RPMI8226 (cell line): Measurements from ENCODE around the gene GMDS.

ENCODE experiments used
- DNase-seq: peaks from one replicate; pipeline ENCODE4 v3.0.0-alpha.2; 2015

Gene GMDS

GRCh38 chr6:1786455-1787453 lies 458.7 kb downstream of the GMDS start:
- DNase-seq = no peak

DNA sequence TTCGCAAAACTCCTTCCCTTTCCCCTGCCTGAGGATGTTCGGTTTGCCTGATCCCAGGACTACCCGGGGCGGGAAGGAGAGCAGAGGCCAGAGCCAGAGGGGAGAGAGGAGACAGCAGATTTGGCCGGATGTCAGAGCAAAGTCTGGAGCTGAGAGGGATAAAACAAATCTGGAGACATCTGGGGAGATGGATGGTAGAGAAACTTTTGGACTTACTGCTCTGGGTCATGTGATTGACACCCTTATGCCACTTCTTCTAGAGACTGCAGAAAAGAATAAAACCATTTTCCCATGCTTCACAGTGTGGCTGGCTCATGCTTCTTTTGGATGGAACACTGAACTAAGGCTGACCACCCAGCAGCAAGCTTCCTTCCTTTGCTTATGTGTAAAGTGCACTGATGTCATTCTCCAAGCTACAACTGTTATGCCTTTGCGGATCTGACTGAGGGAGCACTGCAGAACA lies 461.0 kb downstream of the GMDS start:
- no peak for DNase-seq

GRCh38 chr6:1781817-1782184 lies 463.6 kb downstream of the GMDS start:
- no peak for DNase-seq

GRCh38 chr6:1781152-1781816 lies 464.1 kb downstream of the GMDS start:
- no peak for DNase-seq

DNA sequence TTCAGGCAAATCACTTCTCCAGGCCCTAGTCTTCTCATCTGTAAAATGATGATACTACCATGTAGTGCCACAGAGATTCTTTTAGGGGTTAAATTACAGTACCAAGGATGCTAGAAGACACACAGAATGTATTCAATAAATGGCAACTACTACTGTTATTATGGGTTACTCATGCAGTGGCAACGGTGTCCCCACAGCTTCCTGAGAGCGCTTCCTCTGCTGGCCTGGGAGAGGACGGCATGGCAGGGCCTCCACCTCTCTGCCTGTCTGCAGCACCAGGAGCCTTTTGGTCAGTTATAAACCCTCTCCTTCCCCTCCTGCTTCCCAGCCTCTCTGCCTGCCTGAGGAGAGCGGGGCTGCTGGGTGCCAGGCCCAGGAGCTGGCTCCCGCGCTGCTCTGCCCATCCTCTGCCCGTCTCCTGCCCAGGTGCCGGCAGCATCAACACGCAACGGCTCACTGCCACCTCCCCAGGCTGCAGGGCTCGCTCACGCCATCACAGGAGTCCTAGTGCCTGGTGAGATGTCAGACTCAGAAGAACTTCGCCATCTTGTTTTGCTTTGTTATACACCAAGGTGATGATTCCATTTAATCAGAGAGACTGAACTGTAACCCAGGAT lies 465.0 kb downstream of the GMDS start:
- DNase-seq = no peak

GRCh38 chr6:1778686-1779235 lies 466.6 kb downstream of the GMDS start:
- DNase-seq = no peak

GRCh38 chr6:1777921-1778685 lies 467.3 kb downstream of the GMDS start:
- DNase-seq = no peak

GRCh38 chr6:1775441-1775840 lies 470.0 kb downstream of the GMDS start:
- DNase-seq = no peak

DNA sequence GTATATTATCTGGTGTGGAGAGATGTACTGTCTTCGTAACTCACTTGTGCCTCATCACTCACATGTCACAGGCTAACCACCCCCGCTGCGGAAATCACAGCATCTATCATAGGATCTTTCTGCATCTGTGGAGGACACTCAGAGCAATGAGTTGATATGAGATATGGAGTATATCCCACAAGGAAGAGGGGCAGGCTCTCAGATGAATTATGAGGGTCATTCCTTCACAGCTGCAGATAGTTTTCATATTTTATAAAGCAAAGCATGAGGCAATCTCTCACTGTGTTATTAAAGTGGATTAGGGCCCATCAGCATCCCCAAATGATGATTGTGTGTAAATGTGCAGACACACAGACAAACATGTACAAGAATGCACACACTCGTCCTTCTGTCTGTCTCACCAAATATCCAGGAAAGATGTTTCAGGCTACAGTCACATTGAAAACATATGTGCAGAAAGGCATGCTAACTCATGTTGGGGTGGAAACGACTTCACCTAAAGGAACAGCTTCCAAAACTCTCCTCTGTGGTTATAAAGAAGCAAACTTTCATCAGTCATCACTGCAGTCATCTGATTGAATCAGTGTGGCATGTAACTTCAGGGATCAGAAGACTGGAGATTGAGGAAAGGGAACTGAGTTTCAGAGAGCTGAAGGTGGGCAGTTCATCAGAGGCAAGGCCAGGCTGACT lies 471.0 kb downstream of the GMDS start:
- DNase-seq = no peak

DNA sequence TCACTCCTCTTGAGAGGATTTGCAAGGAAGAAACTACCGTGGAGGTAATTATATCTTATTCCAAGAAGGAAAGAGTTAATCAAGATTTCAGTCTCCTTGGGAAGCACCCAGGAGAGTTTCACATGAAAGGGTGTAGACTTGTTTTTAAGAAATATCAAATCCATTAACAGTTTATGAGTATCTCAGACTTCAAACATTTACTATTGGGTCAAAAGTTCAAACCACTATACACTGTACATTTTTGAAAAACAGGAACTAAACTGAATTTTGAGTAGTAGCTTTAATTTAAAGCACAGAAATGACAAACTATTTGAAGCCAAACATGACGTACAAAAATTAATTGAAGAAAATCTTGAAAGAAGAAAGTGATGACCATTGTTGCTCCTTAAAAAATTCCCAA lies 471.7 kb downstream of the GMDS start:
- no peak for DNase-seq

- DNase-seq = no peak
These were observed 474.3 kb downstream of the GMDS start for GRCh38 chr6:1770968-1771723.

DNA sequence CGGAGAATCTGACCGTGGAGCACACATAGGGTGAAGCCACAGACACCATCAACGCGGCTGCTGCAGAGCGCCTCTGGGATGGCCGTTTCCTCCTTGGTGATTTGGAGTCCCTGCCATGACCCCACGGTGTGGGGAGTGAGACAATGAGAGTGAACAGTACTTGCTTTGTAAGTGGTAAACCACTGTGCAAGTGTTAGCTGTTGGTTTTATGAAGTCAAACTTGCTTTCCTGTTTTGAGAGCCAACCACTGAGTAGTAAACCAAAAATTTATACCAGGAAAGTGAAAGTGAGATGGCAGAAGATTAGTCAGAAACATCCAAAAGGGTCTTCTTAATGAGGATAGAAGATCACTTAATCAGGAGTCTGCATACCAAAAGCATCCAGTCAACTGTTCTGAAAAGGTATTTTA lies 475.0 kb downstream of the GMDS start:
- no peak for DNase-seq

- no peak for DNase-seq
These were observed 477.7 kb downstream of the GMDS start for GRCh38 chr6:1767481-1768246.

GRCh38 chr6:1766654-1767053 lies 478.8 kb downstream of the GMDS start:
- peak; percentile 19 for DNase-seq

GRCh38 chr6:1765160-1765903 lies 480.1 kb downstream of the GMDS start:
- no peak for DNase-seq

DNA sequence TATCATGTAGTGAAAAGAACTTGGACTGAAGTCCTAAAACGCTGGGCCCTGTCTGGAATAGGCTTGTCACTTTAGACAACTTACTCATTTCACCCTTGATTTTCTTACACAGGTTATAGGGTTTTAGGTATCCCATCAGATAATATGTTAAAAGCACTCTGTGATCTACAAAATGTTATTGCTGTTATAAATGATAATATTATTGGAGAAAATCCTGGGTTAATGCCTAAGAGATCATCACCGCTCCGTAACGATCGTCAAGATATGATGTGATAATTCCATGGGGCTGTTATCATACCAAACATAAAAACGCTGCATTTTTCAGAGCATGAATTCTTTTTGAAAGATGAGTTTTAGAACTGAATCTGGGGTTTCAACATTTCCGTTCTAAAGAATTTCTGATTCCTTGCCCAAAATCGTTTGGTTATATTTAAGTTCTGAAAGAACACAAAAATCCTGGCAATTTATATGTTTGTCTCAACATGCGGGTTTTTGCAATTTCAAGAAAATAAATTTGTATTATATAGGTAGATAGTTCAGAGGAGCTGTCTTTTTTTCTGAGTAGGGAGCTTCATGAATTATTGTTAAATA lies 480.9 kb downstream of the GMDS start:
- no peak for DNase-seq

DNA sequence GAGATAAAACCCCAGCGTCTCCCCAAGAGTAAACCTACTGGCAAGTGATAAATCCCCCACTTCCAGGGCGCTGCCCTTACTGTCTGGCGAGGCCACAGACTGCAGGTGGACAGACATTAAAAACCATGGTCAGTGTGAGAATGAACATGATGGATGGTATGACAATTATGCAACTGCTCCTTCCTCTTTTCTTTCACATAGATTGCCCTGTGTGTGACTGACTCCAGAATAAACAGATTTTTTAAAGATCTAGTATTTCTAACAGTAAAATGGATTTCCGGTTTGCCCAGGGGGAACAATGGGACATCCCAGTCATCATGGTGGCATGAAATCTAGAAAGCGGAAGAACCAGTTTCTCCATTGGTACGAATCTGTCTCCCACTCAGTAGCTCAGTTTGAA lies 482.0 kb downstream of the GMDS start:
- DNase-seq = no peak

- no peak for DNase-seq
These were observed 483.2 kb downstream of the GMDS start for GRCh38 chr6:1762203-1762602.

DNA sequence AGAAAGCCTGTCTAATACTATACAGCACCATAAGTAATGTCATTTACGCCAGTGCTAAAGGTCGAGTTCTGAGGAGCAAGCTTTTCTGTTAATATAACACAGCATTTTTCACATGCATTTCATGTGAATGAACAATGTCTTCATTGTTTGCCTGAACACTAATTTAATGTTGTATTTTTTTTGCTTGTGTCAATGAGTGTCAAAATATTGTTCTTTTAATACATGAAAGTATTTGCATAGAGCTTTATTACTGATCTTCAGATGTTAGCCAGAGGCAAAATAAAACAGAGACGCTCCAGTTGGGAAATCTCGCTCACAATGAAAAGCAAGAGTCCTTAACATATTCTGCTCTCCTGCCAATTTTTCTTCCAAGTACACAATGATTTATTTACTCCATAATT lies 483.9 kb downstream of the GMDS start:
- no peak for DNase-seq
